ENCODE data around the gene CEP72. TPM values are rescaled to one million over a fixed set of nuclear protein-coding genes. Genes with fewer than 3 reads are reported as not detected.

Gene CEP72
- total RNA-seq, 1 experiment from 2014 or later = 17.3 TPM

DNA sequence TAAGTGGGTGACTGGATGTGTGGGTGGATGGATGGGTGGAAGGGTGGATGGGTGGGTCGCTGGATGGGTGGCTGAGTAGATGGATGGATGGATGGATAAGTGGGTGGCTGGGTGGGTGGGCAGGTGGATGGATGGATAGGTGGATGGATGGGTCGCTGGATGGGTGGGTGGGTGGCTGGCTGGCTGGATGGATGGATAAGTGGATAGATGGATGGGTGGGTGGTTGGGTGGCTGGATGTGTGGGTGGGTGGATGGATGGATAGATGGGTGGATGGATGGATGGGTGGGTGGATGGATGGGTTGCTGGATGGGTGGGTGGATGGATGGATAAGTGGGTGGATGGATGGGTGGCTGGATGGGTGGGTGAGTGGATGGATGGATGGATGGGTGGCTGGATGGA, 27.3 kb upstream of the CEP72 start:
- Histone ChIP-seq H3K9me3 (ENCODE audit: low read length) (no peaks in the 10 kb centered on the region), H3K4me2 (ENCODE audit: low read length) (no peak overlapping the region), H3K4me3 (ENCODE audit: low read length) (no peak overlapping the region), H3K27me3 (ENCODE audit: low read length) (peaks cover 35% of the 10 kb centered on the region), H2AFZ (ENCODE audit: low read length) (no peak overlapping the region), H3K9ac (ENCODE audit: low read length) (no peak overlapping the region), H3K9me2 (replicated peaks; ENCODE audit: low read length) (no peaks in the 10 kb centered on the region), H3K4me1 (ENCODE audit: insufficient read depth, low read length) (no peaks in the 10 kb centered on the region), H3K36me3 (ENCODE audit: low read depth, low read length) (no peaks in the 10 kb centered on the region), H4K20me1 (ENCODE audit: low read length) (no peaks in the 10 kb centered on the region), H3K27ac (ENCODE audit: low read length) (no peak overlapping the region), H3K79me2 (ENCODE audit: low read length) (no peaks in the 10 kb centered on the region), H3F3A (ENCODE audit: low read length, unreplicated experiment) (no peaks in the 10 kb centered on the region)
- CTCF ChIA-PET = no interaction called here
- ATAC-seq (no peak), DNase-seq (no peak)
- no peak for TF ChIP-seq EZH2phosphoT487 (IDR thresholded peaks at IDR 0.05; ENCODE audit: borderline replicate concordance, low read length)
- TF ChIP-seq, protein P1, sequence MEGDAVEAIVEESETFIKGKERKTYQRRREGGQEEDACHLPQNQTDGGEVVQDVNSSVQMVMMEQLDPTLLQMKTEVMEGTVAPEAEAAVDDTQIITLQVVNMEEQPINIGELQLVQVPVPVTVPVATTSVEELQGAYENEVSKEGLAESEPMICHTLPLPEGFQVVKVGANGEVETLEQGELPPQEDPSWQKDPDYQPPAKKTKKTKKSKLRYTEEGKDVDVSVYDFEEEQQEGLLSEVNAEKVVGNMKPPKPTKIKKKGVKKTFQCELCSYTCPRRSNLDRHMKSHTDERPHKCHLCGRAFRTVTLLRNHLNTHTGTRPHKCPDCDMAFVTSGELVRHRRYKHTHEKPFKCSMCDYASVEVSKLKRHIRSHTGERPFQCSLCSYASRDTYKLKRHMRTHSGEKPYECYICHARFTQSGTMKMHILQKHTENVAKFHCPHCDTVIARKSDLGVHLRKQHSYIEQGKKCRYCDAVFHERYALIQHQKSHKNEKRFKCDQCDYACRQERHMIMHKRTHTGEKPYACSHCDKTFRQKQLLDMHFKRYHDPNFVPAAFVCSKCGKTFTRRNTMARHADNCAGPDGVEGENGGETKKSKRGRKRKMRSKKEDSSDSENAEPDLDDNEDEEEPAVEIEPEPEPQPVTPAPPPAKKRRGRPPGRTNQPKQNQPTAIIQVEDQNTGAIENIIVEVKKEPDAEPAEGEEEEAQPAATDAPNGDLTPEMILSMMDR (conservative IDR thresholded peaks at IDR 0.05; ENCODE audit: low read depth, low read length) = no peak
- TF ChIP-seq EZH2 (IDR thresholded peaks at IDR 0.05; ENCODE audit: low read length, unreplicated experiment) = no peak
- POLR2A ChIA-PET (ENCODE audit: unreplicated experiment) = no interaction called here
- no TSS peak for BruUV-seq (replicated peaks)
- intact Hi-C loops (cut with micrococcal nuclease) = no loop called here

DNA sequence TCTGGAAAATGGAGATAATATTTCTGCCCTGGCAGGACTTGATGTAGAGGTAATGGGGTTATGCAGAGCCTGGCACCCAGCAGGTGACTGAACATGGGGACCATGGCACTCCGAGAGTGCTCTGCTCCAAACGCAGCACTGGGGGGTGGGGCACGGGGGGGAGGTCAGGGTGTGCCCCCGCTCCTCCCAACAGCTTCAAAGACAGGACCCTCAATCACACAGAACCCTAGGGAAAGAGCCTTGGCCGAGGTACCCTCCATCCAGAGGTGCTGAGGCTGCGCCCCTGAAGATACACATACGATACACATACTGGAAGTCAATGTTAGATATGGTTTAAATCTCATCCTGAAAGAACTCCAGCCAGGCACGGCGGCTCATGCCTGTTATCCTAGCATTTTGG, 26.6 kb upstream of the CEP72 start:
- no peak for DNase-seq
- Histone ChIP-seq H3F3A (ENCODE audit: low read length, unreplicated experiment) (no peaks in the 10 kb centered on the region), H3K27me3 (ENCODE audit: low read length) (peaks cover 28% of the 10 kb centered on the region), H3K9me3 (ENCODE audit: low read length) (no peaks in the 10 kb centered on the region), H3K4me3 (ENCODE audit: low read length) (no peak overlapping the region), H4K20me1 (ENCODE audit: low read length) (no peaks in the 10 kb centered on the region), H3K79me2 (ENCODE audit: low read length) (no peaks in the 10 kb centered on the region), H3K9me2 (replicated peaks; ENCODE audit: low read length) (no peaks in the 10 kb centered on the region), H3K36me3 (ENCODE audit: low read depth, low read length) (no peaks in the 10 kb centered on the region), H3K4me2 (ENCODE audit: low read length) (no peak overlapping the region), H2AFZ (ENCODE audit: low read length) (no peak overlapping the region), H3K4me1 (ENCODE audit: insufficient read depth, low read length) (no peaks in the 10 kb centered on the region), H3K9ac (ENCODE audit: low read length) (no peak overlapping the region), H3K27ac (ENCODE audit: low read length) (no peak overlapping the region)
- no peak for TF ChIP-seq EZH2 (IDR thresholded peaks at IDR 0.05; ENCODE audit: low read length, unreplicated experiment)
- TF ChIP-seq, protein P1 (conservative IDR thresholded peaks at IDR 0.05; ENCODE audit: low read depth, low read length) = no peak
- TF ChIP-seq EZH2phosphoT487 (IDR thresholded peaks at IDR 0.05; ENCODE audit: borderline replicate concordance, low read length) = no peak
- no TSS peak for BruUV-seq (replicated peaks)
- ChIA-PET CTCF (no interaction called here), POLR2A (ENCODE audit: unreplicated experiment) (no interaction called here)
- intact Hi-C loops (cut with micrococcal nuclease) = no loop called here
- ATAC-seq = no peak

DNA sequence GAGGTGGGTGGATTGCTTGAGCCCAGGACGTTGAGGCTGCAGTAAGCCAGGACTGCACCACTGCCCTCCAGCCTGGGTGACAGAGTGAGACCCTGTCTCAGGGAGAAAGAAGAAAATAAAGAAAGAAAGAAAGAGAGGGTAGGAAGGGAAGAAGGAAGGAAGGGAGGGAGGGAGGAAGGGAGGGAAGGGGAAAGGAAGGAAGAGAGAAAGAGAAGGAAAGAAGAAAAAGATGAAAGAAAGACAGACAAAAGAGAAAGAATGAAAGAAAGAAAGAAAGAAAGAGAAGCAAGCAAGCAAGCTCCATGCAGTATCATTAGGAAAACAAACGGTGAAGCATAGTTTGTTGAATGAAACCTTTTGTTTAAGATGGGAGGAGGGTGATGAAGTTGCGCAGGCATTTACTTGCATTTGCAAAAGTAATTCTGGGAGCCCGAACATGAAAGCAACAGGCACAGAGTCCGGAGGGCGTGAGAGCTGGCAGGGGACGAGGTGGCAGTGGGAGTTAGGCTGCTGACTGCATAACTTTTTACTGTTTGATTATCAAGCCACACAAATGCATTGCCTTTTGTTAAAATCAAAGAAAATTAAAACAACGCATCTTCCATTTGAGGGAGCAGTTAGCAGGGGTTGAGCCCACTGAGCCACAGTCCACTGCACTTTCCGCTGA, 26.0 kb upstream of the CEP72 start:
- DNase-seq (no peak), ATAC-seq (no peak)
- Histone ChIP-seq H3F3A (ENCODE audit: low read length, unreplicated experiment) (no peaks in the 10 kb centered on the region), H3K27me3 (ENCODE audit: low read length) (peaks cover 27% of the 10 kb centered on the region), H3K4me1 (ENCODE audit: insufficient read depth, low read length) (no peaks in the 10 kb centered on the region), H3K36me3 (ENCODE audit: low read depth, low read length) (no peaks in the 10 kb centered on the region), H2AFZ (ENCODE audit: low read length) (no peak overlapping the region), H3K4me3 (ENCODE audit: low read length) (no peak overlapping the region), H3K9me2 (replicated peaks; ENCODE audit: low read length) (no peaks in the 10 kb centered on the region), H3K79me2 (ENCODE audit: low read length) (no peaks in the 10 kb centered on the region), H3K9me3 (ENCODE audit: low read length) (no peaks in the 10 kb centered on the region), H4K20me1 (ENCODE audit: low read length) (no peaks in the 10 kb centered on the region), H3K9ac (ENCODE audit: low read length) (no peak overlapping the region), H3K27ac (ENCODE audit: low read length) (no peak overlapping the region), H3K4me2 (ENCODE audit: low read length) (no peak overlapping the region)
- TF ChIP-seq EZH2phosphoT487 (IDR thresholded peaks at IDR 0.05; ENCODE audit: borderline replicate concordance, low read length) (no peak), EZH2 (IDR thresholded peaks at IDR 0.05; ENCODE audit: low read length, unreplicated experiment) (no peak)
- TF ChIP-seq, protein P1 (conservative IDR thresholded peaks at IDR 0.05; ENCODE audit: low read depth, low read length) = no peak
- intact Hi-C loops (cut with micrococcal nuclease) = no loop called here
- ChIA-PET CTCF (no interaction called here), POLR2A (ENCODE audit: unreplicated experiment) (no interaction called here)
- BruUV-seq (replicated peaks) = no TSS peak
